Choroid plexus epithelial cell (primary cell): ENCODE measurements around the gene TLCD3A.
"Not testable (repeated sequence)": the region's sequence is repeated elsewhere in the genome, so short reads cannot be mapped to it uniquely, and the experiment has no call there.

Source experiments
- DNase-seq: peaks from one replicate; pipeline ENCODE4 v3.0.0-alpha.2; 2010; ENCODE audit warnings: low read depth
- H3K4me3 ChIP-seq: 2 replicates; pipeline ENCODE4 v1.5.1; 2011; ENCODE audit warnings: low read depth, mild to moderate bottlenecking, control low read depth, low read length, moderate library complexity
- TF ChIP-seq, protein P1 (sequence below): conservative IDR thresholded peaks from 2 replicates; pipeline ENCODE4 v1.5.1; 2011; ENCODE audit warnings: low read depth, mild to moderate bottlenecking, control low read depth, inconsistent platforms, low read length, moderate library complexity

TLCD3A gene

GRCh38 chr17:753418-753817 is 21.0 kb downstream of the TLCD3A start:
- TF ChIP-seq, protein P1, sequence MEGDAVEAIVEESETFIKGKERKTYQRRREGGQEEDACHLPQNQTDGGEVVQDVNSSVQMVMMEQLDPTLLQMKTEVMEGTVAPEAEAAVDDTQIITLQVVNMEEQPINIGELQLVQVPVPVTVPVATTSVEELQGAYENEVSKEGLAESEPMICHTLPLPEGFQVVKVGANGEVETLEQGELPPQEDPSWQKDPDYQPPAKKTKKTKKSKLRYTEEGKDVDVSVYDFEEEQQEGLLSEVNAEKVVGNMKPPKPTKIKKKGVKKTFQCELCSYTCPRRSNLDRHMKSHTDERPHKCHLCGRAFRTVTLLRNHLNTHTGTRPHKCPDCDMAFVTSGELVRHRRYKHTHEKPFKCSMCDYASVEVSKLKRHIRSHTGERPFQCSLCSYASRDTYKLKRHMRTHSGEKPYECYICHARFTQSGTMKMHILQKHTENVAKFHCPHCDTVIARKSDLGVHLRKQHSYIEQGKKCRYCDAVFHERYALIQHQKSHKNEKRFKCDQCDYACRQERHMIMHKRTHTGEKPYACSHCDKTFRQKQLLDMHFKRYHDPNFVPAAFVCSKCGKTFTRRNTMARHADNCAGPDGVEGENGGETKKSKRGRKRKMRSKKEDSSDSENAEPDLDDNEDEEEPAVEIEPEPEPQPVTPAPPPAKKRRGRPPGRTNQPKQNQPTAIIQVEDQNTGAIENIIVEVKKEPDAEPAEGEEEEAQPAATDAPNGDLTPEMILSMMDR: no peak
- H3K4me3 ChIP-seq: no peak overlapping the region
- no peak for DNase-seq

DNA sequence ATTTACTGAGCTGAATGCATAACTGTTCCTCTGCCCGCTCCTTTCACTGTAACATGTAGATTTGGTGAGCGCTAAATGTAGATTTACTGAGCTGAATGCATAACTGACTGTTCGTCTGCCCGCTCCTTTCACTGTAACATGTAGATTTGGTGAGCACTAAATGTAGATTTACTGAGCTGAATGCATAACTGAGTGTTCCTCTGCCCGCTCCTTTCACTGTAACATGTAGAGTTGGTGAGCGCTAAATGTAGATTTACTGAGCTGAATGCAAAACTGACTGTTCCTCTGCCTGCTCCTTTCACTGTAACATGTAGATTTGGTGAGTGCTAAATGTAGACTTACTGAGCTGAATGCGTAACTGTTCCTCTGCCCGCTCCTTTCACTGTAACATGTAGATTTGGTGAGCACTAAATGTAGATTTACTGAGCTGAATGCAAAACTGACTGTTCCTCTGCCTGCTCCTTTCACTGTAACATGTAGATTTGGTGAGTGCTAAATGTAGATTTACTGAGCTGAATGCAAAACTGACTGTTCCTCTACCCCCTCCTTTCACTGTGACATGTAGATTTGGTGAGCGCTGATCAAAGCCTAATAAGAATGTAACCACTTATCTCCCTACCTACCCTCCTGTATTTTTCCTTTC is 23.0 kb downstream of the TLCD3A start:
- not testable (repeated sequence) for DNase-seq, H3K4me3 ChIP-seq

DNA sequence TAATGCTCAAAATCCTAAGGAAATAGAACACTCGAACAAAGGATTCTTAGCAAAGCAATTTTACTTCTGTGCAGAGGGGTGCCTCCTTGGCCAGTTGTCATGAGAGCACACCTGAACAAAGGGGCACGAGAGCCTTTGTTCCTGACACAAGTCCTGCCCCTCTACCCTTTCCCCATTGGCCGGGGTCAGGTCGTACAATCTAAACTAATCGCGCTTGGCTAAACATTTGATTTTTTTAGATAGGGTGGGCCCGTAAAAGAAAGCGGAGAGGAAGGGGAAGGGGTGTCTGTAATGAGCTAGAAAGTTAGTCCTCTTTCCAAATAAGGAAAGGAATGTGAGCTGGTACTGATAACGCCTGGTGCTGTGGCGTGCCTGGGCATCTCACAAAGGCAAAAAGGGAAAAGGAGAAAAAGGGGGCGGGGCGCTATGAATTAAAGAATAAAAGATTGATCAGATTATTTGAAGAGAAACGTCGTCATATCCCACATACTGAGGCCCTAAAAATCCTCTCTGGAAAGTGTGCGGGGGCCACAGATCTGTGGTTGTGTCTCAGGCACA is 23.7 kb downstream of the TLCD3A start:
- H3K4me3 ChIP-seq, DNase-seq: not testable (repeated sequence)

- TF ChIP-seq, protein P1: no peak
- no peak overlapping the region for H3K4me3 ChIP-seq
- DNase-seq: no peak
Measured at GRCh38 chr17:759964-760363, 27.6 kb downstream of the TLCD3A start.

DNA sequence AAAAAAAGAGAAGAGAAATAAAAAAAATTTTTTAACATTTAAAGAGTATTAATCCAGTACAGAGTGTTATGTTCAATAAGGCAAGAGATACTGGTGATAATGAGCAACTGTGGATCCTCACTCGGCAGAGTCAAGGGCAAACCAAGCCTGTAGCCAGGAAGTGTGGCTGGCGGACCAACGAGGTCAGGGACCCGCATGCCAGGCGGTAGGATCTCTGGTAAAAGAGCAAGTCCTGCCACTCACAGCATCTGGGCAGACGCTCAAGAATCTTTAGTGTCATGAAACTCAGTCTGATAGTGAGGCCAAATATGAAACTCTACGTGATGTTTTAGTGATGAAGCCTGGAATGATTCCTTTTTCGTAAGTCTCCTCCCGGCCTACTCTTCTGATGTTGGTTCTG is 28.0 kb downstream of the TLCD3A start:
- TF ChIP-seq, protein P1: no peak
- DNase-seq: no peak
- H3K4me3 ChIP-seq: no peak overlapping the region

DNA sequence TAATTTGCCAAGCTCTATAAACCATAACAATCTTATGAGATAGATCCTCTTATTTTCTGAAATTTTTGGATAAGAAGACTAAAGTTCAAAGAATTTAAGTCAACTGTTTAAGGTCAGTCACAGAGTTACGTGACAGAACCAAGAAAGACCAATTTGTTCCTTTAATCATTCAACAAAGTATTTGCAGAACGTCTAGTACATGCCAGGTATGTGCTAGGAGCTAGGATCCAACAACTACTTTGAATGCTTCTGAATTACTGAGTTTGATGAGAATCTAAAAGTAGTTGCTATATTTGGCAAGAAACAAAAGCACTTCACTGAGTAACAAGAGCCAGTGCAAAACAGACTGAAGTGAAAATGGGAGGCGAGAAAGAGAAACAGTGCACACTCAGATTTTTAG is 34.7 kb downstream of the TLCD3A start:
- H3K4me3 ChIP-seq: no peak overlapping the region
- TF ChIP-seq, protein P1: no peak
- DNase-seq: no peak

GRCh38 chr17:773016-773415 is 40.6 kb downstream of the TLCD3A start:
- TF ChIP-seq, protein P1: no peak
- no peak overlapping the region for H3K4me3 ChIP-seq
- no peak for DNase-seq

GRCh38 chr17:773467-774312 is 41.3 kb downstream of the TLCD3A start:
- TF ChIP-seq, protein P1: no peak
- H3K4me3 ChIP-seq: no peak overlapping the region
- no peak for DNase-seq
